NCI-H526 treated with DMSO at 0.1 percent for 48 hours (cell line): ENCODE data around the gene ZFAND4.
"Not testable (repeated sequence)": the region's sequence is repeated elsewhere in the genome, so short reads cannot be mapped to it uniquely, and the experiment has no call there.

Source experiments
- DNase-seq: peaks from one replicate; lab custom pipeline; 2025; lab: John Stamatoyannopoulos, UW

Gene ZFAND4

GRCh38 chr10:45672181-45673073 lies at the start of gene ZFAND4:
Gene ZFAND4 (minus strand): TSS chr10:45672772. CDS start chr10:45663725, 9,047 bp downstream.
- DNase-seq, result peak; percentile 76

GRCh38 chr10:45721503-45721902 lies 48.9 kb upstream of the ZFAND4 start:
- DNase-seq, result not testable (repeated sequence)

GRCh38 chr10:45717642-45718041 lies 45.1 kb upstream of the ZFAND4 start:
- not testable (repeated sequence) for DNase-seq

- not testable (repeated sequence) for DNase-seq
These were observed 44.5 kb upstream of the ZFAND4 start for GRCh38 chr10:45717053-45717452.

- DNase-seq, result not testable (repeated sequence)
These were observed 38.7 kb upstream of the ZFAND4 start for GRCh38 chr10:45711223-45711622.

GRCh38 chr10:45710200-45710796 lies 37.7 kb upstream of the ZFAND4 start:
- not testable (repeated sequence) for DNase-seq

GRCh38 chr10:45678467-45678866 lies 5.9 kb upstream of the ZFAND4 start:
- DNase-seq, result not testable (repeated sequence)

- no peak for DNase-seq
These were observed 2.8 kb upstream of the ZFAND4 start for GRCh38 chr10:45675388-45675787.

GRCh38 chr10:45673074-45673648 lies 589 bp upstream of the ZFAND4 start:
- no peak for DNase-seq

- not testable (repeated sequence) for DNase-seq
These were observed 1.3 kb downstream of the ZFAND4 start for GRCh38 chr10:45671300-45671699.

GRCh38 chr10:45669897-45670296 lies 2.7 kb downstream of the ZFAND4 start:
- not testable (repeated sequence) for DNase-seq

- DNase-seq, result no peak
These were observed 11.6 kb downstream of the ZFAND4 start for GRCh38 chr10:45660876-45661411.

- DNase-seq, result no peak
These were observed 15.3 kb downstream of the ZFAND4 start for GRCh38 chr10:45657033-45657926.

GRCh38 chr10:45655219-45655618 lies 17.4 kb downstream of the ZFAND4 start:
- no peak for DNase-seq

- not testable (repeated sequence) for DNase-seq
These were observed 17.8 kb downstream of the ZFAND4 start for GRCh38 chr10:45654753-45655141.

GRCh38 chr10:45653454-45653853 lies 19.1 kb downstream of the ZFAND4 start:
- no peak for DNase-seq

GRCh38 chr10:45652511-45652910 lies 20.1 kb downstream of the ZFAND4 start:
- no peak for DNase-seq

GRCh38 chr10:45649296-45649695 lies 23.3 kb downstream of the ZFAND4 start:
- no peak for DNase-seq

- no peak for DNase-seq
These were observed 25.5 kb downstream of the ZFAND4 start for GRCh38 chr10:45647118-45647517.

GRCh38 chr10:45646384-45647050 lies 26.1 kb downstream of the ZFAND4 start:
- no peak for DNase-seq

GRCh38 chr10:45644527-45644926 lies 28.0 kb downstream of the ZFAND4 start:
- no peak for DNase-seq
